GM19372 (cell line): ENCODE measurements around the gene TMTC2.
"Not testable (repeated sequence)": the region's sequence is repeated elsewhere in the genome, so short reads cannot be mapped to it uniquely, and the experiment has no call there.

Experiments
- ATAC-seq: cut with Tn5 transposase; IDR thresholded peaks from one replicate; pipeline ENCODE4 v1.9.1; 2021; ENCODE audit warnings: mild to moderate bottlenecking, low read depth, moderate library complexity; ENCODE audit not compliant: unreplicated experiment

TMTC2 gene

DNA sequence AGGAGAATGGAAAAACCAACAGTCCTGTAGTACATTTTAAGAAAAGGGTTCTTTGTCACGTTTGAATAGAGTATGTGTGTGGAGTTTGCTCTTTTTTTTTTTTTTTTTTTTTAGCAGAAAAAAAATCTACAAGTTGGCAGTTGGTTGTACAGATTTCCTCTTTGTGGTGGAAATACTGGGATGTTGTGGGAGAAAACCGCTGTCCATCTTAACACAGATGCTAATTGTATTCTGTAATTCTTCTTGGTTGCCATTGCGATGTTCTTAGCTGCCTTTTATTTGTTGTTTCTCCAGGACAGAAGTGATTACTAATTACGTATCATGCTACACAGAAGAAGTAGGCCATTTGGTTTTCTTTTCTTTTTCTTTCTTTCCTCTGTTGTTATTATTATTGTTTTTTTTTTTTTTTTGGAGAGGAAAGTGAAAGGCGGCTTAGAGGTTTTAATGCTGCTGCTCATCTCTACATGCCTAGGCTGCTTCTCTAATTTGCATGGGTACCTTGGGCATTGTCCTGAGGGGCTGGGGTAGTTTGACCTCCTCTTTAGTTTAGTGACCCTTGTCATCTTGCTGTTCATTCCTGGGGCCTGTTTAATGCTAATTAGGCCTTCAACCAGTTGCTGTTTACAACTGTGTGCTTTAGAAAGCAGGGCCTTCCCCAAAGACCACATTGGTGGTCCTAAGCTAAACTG is 94.7 kb downstream of the TMTC2 start:
- ATAC-seq: no peak

DNA sequence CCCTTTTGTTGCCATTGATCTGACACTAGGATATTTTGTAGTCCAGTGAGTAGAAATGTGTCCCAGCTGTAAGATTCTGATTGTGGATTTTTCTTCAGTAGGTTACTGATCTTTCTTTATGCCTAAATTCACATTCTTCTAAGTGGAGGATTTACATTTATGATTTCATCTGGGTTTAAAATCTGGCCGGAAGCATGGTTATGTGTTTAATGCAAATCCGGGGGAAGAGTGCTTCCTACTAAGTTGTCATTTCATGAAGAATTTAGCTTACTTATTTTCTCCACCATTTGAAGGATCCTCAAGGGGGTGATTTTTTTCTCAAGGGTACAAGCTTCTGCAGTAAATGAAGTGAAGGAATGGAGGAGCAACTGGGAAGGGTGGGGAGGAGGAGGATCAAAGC is 96.7 kb downstream of the TMTC2 start:
- no peak for ATAC-seq

DNA sequence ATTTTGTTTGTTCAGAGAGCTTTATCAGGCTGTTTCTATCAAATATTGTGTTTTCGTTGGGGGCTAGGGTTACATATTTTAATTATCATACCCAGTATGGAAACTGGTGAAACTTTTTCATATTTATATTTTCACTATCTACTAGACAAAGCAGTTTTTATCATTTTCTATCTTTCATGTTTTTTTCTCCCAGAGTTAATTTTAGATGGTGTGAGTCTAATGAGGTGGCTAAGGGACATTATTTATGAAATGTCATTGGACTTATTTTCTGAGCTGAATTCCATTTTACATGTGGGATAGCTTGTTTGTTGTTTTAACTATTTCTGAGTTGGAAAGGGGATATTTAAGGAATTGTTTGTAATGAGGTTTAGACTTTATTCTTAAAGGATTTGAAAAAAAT is 100.3 kb downstream of the TMTC2 start:
- ATAC-seq: no peak

DNA sequence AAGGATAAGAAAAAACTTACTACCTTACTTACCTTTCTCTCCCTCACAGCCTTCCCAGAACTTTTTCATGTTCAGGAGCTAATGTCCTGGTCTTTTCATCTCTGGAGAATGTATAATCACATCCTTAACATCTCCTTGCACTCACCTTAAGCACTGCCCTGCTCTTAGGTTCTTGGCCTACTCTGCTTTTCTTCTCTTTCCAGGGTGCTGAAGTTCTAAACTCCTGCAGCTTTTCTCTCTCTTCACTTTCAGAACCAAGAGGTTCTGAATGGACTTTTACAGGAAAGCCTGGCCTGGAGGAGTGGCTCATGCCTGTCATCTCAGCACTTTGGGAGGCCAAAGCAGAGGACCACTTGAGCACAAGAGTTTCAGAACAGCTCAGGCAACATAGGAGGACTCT is 101.9 kb downstream of the TMTC2 start:
- ATAC-seq: no peak

GRCh38 chr12:82789674-82790073 is 103.0 kb downstream of the TMTC2 start:
- no peak for ATAC-seq

DNA sequence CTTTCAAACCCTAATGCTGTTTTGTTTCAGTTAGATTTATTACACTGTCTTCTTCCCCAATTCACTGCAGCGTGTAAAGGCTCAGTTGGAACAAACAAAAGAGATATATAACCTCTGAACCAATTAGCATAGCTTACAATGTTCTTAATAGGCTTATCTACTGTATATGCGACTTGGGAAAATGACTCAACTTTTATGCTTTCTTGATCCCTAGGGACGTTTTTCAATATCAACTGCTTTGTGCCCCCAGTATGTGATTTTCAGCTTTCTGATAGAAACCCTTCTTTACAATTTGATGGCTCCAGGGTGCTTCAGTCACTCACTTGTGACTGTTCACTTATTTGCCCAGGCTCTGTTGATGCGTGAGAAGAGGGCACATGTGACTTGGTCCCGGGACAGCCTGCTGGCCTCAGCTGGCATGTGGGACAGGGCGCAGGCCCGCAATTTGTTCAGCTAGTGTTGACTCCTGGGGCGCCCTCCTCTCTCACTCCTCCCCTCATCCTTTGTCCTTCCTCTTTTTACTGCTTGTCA is 107.1 kb downstream of the TMTC2 start:
- ATAC-seq: no peak

DNA sequence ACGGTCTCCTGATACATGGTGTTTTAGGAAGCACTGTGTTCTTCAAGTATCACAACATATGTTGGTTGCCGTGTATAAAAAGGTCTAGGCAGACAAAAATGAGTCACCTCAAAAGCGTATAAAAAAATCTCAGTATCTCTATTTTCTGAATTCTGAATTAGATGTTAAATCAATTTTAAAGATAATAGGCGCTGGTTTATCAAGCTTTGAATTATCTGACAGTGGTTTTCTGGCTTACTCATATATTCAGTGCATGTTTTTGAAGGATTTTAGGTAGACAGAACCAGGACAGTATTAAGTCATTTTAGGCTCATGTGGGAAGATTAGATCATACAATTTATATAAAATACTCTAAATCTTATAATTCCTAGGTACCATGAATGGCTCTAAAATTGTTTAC is 110.8 kb downstream of the TMTC2 start:
- no peak for ATAC-seq

GRCh38 chr12:82800185-82800584 is 113.5 kb downstream of the TMTC2 start:
- ATAC-seq: no peak

- ATAC-seq: no peak
Observed at GRCh38 chr12:82801951-82802610, 115.4 kb downstream of the TMTC2 start.

DNA sequence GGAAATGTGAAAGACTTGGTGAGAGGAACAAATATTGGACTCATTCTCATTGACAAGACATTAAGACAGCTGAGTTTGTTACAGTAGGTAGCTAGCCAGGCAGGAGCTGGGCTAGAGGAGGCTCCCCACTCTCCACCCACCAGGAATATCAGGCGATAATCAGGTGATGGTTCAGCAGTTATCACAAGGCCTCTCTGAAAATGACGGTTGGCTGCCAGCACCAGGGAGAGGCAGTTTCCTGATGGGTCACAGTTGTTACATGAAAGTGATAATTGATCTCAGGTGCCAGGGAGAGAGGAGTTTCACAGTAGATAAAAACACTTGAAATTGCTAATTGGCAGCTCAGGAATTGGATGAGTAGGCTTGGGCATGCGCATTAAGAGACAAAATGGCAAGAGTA is 116.5 kb downstream of the TMTC2 start:
- ATAC-seq: no peak

GRCh38 chr12:82804601-82805000 is 117.9 kb downstream of the TMTC2 start:
- ATAC-seq: no peak

DNA sequence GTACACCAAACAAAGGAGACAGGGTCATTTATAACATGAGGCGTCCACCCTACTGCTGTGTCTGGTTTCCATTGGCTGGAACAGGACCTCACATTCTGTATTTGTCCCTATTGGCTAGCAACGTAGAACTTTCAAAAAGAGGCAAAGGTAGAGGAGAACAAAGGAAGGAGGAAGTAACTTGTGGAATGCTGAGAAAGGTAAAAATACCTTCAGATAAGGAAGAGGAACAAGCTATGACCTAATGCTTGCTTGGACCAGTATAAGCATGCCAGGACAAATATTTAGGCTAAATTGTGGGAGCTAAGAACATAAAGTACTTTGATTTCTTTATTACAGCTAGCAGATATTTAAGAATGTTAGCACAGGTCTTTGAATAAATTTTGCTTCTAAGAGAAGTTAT is 118.3 kb downstream of the TMTC2 start:
- ATAC-seq: not testable (repeated sequence)

GRCh38 chr12:82805812-82806497 is 119.2 kb downstream of the TMTC2 start:
- no peak for ATAC-seq

GRCh38 chr12:82807132-82807737 is 120.5 kb downstream of the TMTC2 start:
- no peak for ATAC-seq

DNA sequence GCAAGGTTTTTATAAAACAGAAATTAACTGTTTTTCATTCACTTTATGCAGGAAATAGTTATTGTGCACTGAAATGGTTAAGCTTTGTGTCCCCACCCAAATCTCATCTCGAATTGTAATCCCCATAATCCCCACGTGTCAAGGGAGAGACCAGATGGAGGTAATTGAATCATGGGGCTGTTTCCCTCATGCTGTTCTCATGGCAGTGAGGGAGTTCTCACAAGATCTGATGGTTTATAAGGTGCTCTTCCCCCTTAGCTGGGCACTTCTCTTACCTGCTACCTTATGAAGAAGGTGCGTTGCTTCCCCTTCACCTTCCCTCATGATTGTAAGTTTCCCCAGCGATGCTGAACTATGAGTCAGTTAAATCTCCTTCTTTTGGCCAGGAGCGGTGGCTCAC is 123.9 kb downstream of the TMTC2 start:
- no peak for ATAC-seq

DNA sequence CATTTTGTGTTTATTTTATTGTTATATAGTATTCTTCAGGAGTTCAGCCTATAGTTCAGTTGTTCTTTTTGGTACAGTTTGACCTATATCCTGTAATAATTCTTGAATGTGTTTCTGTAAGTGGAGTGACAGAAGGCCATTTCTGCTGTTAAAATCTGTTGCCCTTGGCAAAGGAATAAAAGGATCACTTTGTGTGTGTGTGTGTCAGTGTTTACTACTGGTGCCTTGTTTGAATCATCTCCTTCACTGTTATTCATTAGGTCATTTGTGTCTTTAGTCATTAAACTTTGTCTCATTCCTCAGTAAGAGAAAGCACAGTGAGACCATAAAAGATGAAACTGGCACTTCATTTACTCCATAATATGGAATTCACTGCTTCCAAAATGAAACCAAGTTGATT is 130.7 kb downstream of the TMTC2 start:
- no peak for ATAC-seq

DNA sequence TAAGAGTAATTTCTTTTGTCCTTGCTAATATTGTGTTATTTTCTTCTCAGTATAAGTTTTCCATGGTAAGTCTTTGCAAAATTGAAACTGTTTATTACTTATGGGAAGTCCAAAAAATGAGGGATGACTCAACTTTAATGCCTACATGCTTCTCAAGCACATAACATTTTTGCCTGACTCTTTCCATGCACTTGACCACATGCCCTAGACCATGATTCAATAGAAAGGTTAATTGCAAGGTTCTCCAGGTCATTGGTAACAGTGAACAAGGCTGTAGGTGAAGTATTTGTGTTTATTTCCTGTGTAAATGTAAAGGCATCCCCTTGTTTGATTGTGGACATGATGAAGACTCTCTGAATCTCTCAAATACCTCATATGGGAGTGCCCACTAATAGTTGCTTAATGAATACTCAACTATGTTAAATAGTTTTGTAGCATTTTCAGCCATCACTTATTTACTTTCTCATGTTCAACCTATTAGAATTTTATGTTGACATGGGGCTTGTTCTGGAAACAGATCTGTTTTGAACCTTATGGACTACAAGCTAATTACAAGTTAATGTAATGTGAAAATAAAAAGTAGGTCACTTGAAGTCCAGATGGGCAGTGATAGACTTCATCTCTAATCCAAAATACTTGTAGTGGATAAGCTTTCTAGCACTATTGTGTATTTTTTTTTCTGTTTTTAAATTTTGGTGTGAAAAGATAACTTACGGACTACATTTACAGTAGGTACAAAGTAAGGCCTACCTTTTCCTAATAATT is 131.7 kb downstream of the TMTC2 start:
- no peak for ATAC-seq

GRCh38 chr12:82826505-82826904 is 139.8 kb downstream of the TMTC2 start:
- ATAC-seq: no peak

GRCh38 chr12:82832096-82832495 is 145.4 kb downstream of the TMTC2 start:
- ATAC-seq: no peak

DNA sequence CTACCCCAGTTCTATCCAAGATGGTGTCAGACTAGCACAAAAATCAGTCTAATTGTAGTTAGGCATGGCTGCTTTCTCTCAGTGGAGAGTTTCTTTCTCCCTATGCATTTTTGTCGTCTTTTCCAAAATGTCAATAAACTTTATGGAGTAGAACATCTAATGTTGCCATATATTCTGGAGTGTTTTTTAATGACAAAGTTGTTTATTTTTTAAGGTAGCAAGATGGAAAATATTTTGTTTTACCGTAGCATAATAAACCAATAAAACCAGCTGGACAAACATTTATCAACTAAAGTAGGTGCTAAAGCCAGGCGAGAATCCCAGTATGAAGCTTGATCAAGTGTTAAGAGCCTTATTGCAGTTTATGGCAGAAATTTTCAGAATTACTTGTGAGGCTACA is 146.3 kb downstream of the TMTC2 start:
- no peak for ATAC-seq
